Islet of Langerhans (tissue), 1 donor: ENCODE results near the gene RFC4.
"Not testable (repeated sequence)": the region's sequence is repeated elsewhere in the genome, so short reads cannot be mapped to it uniquely, and the experiment has no call there.

ENCODE experiments used
- FAIRE-seq: peaks from one replicate; lab custom pipeline; 2011; peaks lifted over from hg19 to GRCh38; lab: Jason Lieb, UNC

RFC4 gene

DNA sequence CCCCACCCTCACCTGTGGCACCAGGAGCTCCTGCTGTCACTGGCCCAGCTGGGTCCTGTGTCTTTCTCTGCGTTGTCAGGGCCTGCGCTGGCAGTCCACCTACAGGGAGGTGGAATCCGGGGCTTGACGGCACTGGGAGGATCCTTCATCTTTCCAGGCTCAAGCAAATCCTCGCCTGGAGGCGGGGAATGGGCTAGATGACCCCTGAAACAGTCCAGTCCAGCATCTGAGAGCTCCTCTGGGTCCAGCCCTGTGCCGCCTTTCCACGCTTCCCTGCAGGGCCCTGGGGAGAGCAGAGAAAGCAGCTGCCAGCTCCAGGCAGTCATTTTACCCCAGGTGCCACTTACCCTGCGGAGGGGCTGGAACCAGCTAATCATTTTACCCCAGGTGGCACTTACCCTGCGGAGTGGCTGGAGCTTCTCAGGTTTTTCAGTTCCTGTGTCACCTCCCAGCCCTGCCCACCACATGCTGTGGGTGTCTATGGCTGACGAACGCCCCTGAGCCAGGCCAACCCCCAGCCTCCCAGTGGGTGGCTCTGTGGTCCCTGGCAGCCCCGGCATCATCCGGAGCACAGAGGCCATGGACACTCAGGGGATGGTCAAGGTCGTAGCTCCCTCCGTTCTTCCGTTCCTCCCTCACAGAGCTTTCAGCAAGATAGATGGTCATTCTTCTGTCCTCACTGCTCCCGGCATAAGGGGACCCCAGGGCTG is 18.3 kb upstream of the RFC4 start:
- FAIRE-seq, result no peak

GRCh38 chr3:186823386-186823785 is 17.1 kb upstream of the RFC4 start:
- no peak for FAIRE-seq

DNA sequence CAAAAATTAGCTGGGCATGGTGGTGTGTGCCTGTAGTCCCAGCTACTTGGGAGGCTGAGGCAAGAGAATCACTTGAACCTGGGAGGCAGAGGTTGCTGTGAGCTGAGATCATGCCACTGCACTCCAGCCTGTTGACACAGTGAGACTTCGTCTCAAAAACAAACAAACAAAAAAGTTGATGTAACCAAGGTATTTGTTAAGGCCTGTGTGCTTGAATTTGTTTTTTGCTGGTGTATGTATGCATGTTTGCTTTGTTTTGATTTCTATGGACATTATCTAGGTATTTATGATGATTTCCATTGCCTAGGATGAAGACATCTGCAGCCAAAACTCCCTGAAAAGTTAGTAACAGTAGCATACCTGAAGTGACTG is 16.1 kb upstream of the RFC4 start:
- FAIRE-seq, result not testable (repeated sequence)

DNA sequence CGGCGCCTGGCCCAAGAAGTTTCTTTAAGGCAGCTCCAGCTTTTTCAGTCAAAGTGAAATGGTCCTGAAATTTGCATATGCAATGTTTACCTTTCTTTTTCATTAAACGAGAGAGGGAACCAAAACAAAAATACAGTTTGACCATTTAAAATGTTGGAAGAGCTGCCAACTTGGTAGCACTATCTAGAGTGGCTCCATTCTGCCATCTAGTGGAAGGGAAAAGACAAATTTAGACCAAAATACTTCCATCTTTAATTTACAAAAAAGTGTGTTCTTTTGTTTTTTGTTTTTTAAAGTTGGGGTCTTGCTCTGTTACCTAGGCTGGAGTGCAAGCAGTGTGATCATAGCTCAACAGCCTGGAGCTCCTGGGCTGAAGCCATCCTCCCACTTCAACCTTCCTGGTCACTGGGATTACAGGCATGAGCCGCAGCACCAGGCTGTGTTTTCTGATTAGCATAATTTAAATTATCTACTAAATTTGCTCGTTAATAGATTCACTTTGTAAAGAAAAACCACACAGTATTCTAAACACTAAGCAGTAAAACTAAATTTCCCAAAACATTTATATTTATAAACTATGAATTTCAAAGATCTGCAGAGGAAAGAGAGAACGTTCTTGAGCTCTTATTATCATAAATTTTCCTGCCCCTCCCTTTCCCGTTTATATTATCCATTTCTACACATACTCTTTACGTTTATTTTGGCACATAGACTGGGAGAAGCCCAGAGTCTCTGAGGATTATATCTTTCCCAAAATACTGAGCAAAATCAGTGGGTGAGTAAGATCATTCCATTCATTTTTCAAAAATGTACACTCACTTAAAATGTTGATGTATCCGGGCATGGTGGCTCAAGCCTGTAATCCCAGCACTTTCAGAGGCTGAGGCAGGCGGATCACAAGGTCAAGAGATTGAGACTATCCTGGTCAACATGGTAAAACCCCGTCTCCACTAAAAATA is 15.4 kb upstream of the RFC4 start:
- FAIRE-seq, result no peak

DNA sequence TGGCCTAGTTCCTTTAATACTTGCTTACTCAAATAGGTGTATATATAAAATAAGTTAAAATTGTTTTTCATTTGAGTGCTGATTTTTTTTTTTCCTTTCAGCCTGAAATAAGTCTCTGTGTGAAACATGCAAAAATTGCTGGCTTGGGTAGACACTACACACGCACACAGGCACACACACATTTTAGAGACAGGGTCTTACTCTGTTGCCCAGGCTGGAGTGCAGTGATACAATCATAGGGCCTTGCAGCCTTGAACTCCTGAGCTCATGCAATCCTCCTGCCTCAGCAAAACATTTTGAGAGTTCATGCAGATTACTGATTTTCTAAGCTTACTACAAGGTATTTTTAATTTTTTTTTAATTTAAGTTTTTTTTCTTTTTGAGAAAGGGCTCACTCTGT is 12.7 kb upstream of the RFC4 start:
- no peak for FAIRE-seq

DNA sequence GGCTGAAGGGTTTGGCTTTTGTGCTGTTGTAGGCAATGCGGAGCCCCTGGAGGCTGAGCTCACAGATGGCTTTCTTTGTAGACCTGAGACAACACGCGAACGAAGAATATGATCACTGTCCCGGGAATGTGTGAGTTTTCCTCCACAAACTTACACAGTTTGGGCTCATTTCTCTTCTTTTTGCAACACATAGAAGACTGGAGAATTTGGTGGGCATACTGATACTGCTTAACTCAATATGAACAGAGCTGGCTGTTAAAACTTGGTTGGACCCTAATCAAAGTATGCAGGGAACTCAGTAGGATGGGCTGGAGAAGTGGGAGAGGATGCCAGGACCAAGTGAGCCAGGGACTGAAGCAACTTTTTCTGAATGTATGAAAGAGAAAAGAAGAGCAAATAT is 12.2 kb upstream of the RFC4 start:
- FAIRE-seq, result no peak

GRCh38 chr3:186815435-186815834 is 9.2 kb upstream of the RFC4 start:
- FAIRE-seq, result no peak

DNA sequence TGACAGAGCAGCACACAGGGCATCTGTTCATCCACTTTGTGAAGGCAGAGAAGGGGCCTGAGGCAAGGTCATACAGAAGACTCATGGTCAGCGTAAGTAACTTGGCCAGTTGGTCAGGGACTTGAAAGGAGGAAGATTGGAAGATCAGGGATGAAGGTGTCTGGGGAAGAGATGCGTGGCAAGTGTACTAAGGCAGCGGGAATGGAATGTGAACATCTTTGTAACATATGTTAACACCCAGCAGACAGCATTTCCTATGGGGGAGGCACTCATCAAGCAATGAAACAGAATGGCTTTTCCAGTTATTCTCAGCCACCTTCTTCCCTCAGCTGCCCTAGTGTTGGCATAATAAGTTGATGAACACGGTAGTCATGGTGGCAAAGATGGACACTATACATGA is 7.8 kb upstream of the RFC4 start:
- FAIRE-seq, result no peak

- not testable (repeated sequence) for FAIRE-seq
Observed at GRCh38 chr3:186811313-186811712, 5.0 kb upstream of the RFC4 start.

- FAIRE-seq, result no peak
Observed at GRCh38 chr3:186810336-186810996, 4.2 kb upstream of the RFC4 start.

DNA sequence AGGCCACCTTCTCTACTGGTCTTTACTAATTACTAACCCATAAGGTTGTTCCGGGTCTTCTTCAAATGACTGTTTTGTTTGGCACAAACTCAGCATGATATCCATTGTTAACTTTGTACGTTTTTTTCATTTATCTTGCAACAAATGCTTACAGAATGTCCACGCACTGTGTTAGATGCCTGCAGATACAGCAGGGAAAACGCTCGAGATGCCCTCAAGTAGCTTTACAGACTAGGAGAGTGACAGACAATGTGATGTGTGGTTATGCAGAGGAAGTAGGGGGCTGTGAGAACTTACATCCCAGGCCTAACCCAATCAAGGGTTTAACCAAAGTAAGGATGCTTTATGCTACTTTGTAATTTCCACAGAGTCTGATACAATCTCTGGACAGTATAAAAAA is 949 bp upstream of the RFC4 start:
- FAIRE-seq, result no peak

GRCh38 chr3:186803447-186803846 is 2.8 kb downstream of the RFC4 start:
- FAIRE-seq, result not testable (repeated sequence)

GRCh38 chr3:186802701-186803100 is 3.6 kb downstream of the RFC4 start:
- FAIRE-seq, result no peak

- FAIRE-seq, result no peak
Observed at GRCh38 chr3:186800285-186800684, 6.0 kb downstream of the RFC4 start.

DNA sequence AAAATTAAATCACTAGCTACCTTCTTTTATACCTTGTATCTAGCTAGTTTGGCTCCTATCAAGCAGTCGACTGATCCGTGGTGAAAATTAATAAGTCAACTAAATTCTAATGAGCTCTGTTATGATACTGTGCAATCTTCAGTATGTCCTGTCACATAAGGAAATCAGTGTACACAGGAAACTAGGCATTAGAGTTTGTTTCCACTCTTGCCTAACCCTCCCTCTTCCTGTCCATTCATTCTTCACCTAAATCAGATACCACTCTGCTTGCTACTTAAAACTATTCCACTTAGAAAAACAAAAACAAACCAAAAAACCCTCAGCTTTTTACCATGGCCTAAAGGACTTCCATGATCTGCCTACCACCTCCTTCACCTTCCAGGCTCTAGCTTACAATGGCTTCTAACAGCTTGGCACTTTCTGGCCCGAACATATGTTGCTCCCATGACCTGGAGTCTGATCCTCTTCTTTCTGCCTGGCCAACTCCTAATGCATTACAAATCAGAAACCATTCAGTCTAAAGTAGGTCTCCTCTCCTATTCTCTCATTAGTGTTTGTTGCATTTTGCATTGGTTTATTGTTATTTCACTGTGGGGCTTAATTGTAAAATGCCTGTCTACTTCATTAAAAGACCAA is 7.9 kb downstream of the RFC4 start:
- no peak for FAIRE-seq

DNA sequence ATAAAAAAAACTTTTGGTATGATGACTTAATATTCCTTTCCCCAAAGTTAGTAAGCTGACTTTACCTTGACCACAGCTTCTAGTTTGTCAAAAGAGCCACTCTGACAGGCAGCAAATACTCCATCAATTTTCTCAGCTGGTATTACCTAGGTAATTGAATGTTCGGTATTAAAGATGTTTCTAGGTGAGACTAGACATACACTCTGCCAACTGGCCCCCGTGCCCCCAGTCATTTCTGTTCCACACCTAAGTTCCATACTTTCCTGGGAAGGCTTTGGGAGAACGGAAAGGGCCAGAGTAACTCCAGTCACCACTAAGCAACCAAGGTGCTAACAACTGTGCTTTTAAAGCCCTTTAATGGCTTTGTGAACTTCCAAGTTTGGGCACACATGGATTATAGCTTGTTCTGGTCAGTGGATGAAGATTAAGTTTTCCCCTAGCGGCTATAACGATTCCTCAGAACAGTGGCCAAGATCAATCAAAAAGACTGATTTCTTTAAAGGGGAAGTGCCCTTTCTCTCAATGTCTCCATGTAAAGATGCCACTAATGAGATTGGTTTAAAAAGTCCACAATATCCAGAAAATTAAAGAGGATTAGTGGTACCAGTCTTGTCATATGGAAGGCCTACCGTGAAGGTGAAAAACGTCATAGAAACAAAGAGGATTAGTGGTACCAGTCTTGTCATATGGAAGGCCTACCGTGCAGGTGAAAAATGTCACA is 15.9 kb downstream of the RFC4 start:
- no peak for FAIRE-seq

DNA sequence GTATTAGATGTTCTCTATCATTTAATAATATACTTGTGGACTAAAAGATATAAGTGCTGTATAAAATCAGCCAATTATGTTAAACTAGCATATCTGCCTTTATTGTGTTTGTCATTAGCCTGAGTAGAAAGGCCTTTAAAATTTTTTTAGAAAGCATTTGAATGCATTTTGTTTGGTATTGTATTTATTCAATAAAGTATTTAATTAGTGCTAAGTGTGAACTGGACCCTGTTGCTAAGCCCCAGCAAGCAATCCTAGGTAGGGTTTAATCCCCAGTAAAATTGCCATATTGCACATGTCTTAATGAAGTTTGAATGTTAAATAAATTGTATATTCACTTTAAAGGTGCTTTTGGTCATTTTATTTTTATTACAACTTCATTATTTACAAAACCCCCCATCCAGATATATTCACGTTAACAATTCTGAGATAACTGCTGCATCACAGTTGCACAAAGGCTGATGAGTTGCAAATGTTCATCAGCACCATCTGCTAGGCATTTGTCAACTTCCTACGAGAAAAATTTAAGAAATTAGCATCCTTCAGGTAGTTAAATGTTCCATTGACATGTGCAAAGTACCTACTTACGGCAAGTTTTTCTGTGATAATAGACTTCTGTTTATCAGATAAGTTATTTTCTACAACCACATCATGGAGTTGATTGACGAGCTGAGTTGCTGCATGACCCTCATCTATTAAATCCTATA is 16.6 kb downstream of the RFC4 start:
- no peak for FAIRE-seq

DNA sequence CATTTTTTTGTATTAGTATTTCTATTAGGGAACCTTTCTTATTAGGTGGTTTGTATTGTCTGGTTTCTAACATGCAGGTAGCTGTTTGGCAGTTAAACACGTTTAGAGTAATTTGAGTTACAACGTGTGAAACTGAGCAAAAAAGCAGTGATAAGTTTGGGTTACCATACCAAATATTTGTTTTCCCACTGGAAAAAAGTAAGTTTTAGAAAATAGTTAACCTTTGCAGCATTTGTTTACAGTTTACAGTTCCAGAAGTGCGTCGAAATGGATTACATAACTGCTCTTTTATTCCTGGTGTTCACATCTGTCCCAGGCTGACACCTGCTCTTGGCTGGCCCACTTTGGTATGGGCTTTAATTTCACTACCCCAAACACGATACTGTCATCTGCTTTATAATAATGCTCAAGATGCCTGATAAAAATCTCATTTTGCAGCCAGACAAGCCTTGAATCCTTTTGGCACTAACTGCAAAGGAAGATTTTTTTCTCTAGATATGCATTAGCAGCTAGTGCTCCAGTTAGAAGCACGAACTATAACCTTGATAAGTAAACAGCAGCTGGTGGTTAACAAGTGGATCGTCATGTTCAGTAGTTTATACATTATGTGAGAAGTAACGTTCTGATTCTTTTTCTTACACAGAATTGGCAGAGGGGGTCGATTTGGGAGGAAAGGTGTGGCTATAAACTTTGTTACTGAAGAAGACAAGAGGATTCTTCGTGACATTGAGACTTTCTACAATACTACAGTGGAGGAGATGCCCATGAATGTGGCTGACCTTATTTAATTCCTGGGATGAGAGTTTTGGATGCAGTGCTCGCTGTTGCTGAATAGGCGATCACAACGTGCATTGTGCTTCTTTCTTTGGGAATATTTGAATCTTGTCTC is 17.6 kb downstream of the RFC4 start:
- no peak for FAIRE-seq

- no peak for FAIRE-seq
Observed at GRCh38 chr3:186787642-186788481, 18.4 kb downstream of the RFC4 start.
